Activated B cell treated with CpG ODN at 0.5 μM for 24 hours (primary cell): Measurements from ENCODE around the gene TTYH1. TPM values are rescaled to one million over a fixed set of nuclear protein-coding genes. Genes with fewer than 3 reads are reported as not detected.
"Not testable (repeated sequence)": the region's sequence is repeated elsewhere in the genome, so short reads cannot be mapped to it uniquely, and the experiment has no call there.

Experiments used
- ATAC-seq: fragments of 200-7000 bp; cut with Tn5 transposase; one replicate; pipeline ENCODE4 v1.10.0; 2021; ENCODE audit warnings: low read depth, mild to moderate bottlenecking, moderate library complexity
- CTCF ChIA-PET: fragments of 350-600 bp; sonication (Branson Sonifier 250); formaldehyde crosslinking; loops from one replicate; lab custom pipeline; 2021; ENCODE audit warnings: antibody characterized with exemption; lab: Charles Lee
- POLR2A ChIA-PET: fragments of 350-600 bp; sonication (Branson Sonifier 250); formaldehyde crosslinking; loops from one replicate; lab custom pipeline; 2021; ENCODE audit warnings: antibody characterized with exemption; lab: Charles Lee
- DNase-seq: peaks from one replicate; pipeline ENCODE4 v3.0.0; 2022
- H3K27ac Mint-ChIP-seq: one replicate; pipeline ENCODE4 v1.8.0; 2020; ENCODE audit warnings: mixed read lengths
- H3K27me3 Mint-ChIP-seq: one replicate; pipeline ENCODE4 v1.8.0; 2021; ENCODE audit warnings: mixed read lengths
- H3K36me3 Mint-ChIP-seq: one replicate; pipeline ENCODE4 v1.8.0; 2021; ENCODE audit warnings: low read depth, mixed read lengths
- H3K4me1 Mint-ChIP-seq: one replicate; pipeline ENCODE4 v1.8.0; 2021; ENCODE audit warnings: mixed read lengths
- H3K4me3 Mint-ChIP-seq: one replicate; pipeline ENCODE4 v1.8.0; 2020; ENCODE audit warnings: mild to moderate bottlenecking, mixed read lengths
- H3K9me3 Mint-ChIP-seq: one replicate; pipeline ENCODE4 v1.8.0; 2020; ENCODE audit warnings: mixed read lengths
- intact Hi-C: fragments of 100-400 bp; cut with micrococcal nuclease; formaldehyde crosslinking; loops from one replicate; pipeline ENCODE4 v1.15.1; 2024
- total RNA-seq: library from RNA; stranded (reverse); gene quantifications from 2 replicates; pipeline ENCODE4 v1.2.3, GENCODE V29; 2022
- TF ChIP-seq, protein P1 (sequence below): fragments of 200-600 bp; IDR thresholded peaks from one replicate; pipeline ENCODE4 v1.8.0; 2022; ENCODE audit warnings: antibody characterized with exemption, mild to moderate bottlenecking

Gene TTYH1
- total RNA-seq, 1 donor from 2014 or later, result not detected

DNA sequence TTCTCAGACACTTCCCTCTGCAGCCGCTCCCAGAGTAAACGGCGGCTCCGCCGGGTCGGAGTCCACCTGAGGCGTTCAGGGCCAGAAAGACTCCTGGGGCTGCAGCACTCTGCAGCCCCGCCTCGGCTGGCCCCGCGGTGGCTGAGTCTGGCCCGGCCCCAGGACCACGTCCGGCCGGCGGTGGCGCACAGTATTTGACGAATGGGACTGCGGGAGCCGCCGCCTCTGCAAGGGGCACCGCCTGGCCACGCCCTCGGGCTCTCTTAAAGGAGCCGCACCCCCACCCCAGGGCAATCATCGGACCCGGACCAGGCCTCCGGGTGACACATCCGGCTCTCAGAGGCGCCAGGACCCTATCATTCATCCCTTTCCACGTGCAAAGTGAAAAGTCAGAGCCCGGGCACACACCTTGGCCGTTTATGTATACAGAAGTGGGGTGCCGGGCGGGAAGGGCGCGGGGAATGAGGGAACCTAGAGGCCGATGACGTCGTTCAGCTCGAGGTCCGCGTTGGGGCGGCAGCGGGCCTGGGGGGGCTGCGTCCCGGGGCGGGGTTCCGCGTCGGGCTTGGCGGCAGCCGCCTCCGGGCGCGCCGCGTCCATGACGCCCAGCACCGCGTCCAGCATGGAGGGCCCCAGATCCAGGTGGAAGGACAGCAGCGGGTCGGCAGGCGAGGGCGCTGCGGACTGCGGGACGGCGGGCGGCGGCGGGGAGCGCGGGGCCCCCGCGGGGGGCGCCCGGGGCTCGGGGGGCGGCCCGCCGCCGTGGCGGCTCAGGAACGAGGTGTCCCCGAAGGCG, 49.6 kb downstream of the TTYH1 start:
- CTCF ChIA-PET, result no interaction called here
- TF ChIP-seq, protein P1, sequence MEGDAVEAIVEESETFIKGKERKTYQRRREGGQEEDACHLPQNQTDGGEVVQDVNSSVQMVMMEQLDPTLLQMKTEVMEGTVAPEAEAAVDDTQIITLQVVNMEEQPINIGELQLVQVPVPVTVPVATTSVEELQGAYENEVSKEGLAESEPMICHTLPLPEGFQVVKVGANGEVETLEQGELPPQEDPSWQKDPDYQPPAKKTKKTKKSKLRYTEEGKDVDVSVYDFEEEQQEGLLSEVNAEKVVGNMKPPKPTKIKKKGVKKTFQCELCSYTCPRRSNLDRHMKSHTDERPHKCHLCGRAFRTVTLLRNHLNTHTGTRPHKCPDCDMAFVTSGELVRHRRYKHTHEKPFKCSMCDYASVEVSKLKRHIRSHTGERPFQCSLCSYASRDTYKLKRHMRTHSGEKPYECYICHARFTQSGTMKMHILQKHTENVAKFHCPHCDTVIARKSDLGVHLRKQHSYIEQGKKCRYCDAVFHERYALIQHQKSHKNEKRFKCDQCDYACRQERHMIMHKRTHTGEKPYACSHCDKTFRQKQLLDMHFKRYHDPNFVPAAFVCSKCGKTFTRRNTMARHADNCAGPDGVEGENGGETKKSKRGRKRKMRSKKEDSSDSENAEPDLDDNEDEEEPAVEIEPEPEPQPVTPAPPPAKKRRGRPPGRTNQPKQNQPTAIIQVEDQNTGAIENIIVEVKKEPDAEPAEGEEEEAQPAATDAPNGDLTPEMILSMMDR, result no peak
- intact Hi-C loops, result loop anchor here (1.0 to 10.0 kb wide), 8 partner anchors 152 to 1180 kb away; partner anchors contain the start of genes CCDC106, PPP6R1, ZNF580 and ZNF581
- peak overlapping the region; percentile 82 for H3K4me3 Mint-ChIP-seq
- POLR2A ChIA-PET, result interaction anchor here (1.9 kb wide), 1 partner anchor 16 kb away, joined by 11 read pairs; the partner anchor contains the start of gene LENG8
- peaks cover 27% of the 10 kb centered on the region for H3K36me3 Mint-ChIP-seq
- peaks cover 4% of the 10 kb centered on the region for H3K27me3 Mint-ChIP-seq
- peaks cover 19% of the 10 kb centered on the region for H3K4me1 Mint-ChIP-seq
- ATAC-seq (peak; percentile 51), DNase-seq (peak; percentile 74)
- no peaks in the 10 kb centered on the region for H3K9me3 Mint-ChIP-seq
- peak overlapping the region; percentile 90 for H3K27ac Mint-ChIP-seq

DNA sequence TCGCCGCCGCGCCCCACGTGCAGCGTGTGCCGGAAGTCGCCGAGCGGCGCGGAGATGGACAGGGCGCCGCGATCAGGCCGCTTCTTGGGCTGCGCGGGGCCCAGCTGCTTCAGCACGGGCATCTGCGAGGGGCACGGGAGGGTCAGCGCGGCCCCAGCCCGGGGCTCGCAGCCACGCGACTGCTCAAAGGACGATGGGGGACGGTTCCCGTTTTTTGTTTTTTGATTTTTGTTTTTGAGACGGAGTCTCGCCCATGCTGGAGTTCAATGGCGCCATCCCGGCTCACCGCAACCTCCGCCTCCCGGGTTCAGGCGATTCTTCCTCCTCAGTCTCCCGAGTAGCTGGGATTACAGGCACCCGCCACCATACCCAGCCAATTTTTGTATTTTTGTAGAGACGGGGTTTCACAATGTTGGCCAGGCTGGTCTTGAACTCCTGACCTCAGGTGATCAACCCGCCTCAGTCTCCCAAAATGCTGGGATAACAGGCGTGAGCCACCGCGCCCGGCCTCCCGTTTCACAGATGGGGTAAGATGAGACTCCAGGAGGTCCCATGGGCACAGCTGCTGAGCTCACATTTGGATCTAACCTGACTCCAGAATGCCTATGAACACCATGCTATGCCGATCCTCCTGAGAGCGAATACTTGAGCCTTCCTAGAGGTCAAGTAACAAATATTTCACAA, 50.3 kb downstream of the TTYH1 start:
- ChIA-PET CTCF (no interaction called here), POLR2A (interaction anchor here (1.9 kb wide), 1 partner anchor 17 kb away, joined by 11 read pairs; the partner anchor contains the start of gene LENG8)
- no peak for ATAC-seq
- TF ChIP-seq, protein P1, result no peak
- DNase-seq, result no peak
- H3K9me3 Mint-ChIP-seq, result no peaks in the 10 kb centered on the region
- H3K4me1 Mint-ChIP-seq, result peaks cover 23% of the 10 kb centered on the region
- no peak overlapping the region for H3K27ac Mint-ChIP-seq
- intact Hi-C loops, result loop anchor here (2.0 to 10.0 kb wide), 2 partner anchors 1011 to 1179 kb away; partner anchors contain the start of genes CCDC106, ZNF580, ZNF581 and ZNF628
- H3K36me3 Mint-ChIP-seq, result peaks cover 24% of the 10 kb centered on the region
- peaks cover 12% of the 10 kb centered on the region for H3K27me3 Mint-ChIP-seq
- H3K4me3 Mint-ChIP-seq, result peak overlapping the region; percentile 57

DNA sequence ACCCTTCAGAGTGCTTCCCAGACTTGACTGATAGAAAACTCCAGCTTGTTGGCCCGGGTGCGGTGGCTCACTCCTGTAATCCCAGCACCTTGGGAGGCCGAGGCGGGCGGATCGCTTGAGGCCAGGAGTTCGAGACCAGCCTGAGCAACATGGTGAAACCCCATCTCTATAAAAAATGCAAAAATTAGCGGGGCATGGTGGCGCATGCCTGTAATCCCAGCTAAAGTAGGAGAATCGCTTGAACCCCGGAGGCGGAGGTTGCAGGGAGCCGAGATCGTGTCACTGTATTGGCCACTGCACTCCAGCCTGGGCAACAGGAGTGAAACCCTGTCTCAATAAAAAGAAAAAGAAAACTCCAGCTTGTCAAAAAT, 50.8 kb downstream of the TTYH1 start:
- ATAC-seq, DNase-seq, CTCF ChIA-PET, H3K9me3 Mint-ChIP-seq, H3K27ac Mint-ChIP-seq: not testable (repeated sequence)
- POLR2A ChIA-PET, result interaction anchor here (1.9 kb wide), 1 partner anchor 18 kb away, joined by 11 read pairs; the partner anchor contains the start of gene LENG8
- intact Hi-C loops, result loop anchor here (10.0 kb wide), 1 partner anchor 1179 kb away; the partner anchor contains the start of genes CCDC106, ZNF580 and ZNF581
- peaks cover 19% of the 10 kb centered on the region for H3K36me3 Mint-ChIP-seq
- peaks cover 27% of the 10 kb centered on the region for H3K4me1 Mint-ChIP-seq
- peak overlapping the region; percentile 20 for H3K4me3 Mint-ChIP-seq
- peaks cover 15% of the 10 kb centered on the region for H3K27me3 Mint-ChIP-seq

DNA sequence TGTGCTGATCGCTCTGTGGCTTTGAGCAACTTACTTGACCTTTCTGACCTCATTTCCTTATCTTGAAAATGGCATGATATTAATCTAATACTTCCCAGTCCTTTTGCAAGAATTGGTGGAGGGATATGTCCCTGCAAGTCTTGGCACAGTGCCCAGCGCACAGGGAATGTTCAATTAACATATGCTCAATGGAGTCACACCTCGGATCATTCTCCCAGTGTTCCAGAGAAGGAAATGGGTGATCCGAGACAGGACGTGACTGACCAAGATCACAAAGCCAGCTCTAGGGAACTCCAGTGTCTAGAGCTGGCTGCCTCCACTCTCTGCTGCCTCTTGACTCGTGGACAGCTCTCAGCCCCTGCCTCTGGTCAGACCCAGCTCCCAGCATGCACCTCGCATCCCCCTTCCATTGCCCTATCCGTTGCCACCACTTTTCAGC, 54.3 kb downstream of the TTYH1 start:
- Mint-ChIP-seq H3K36me3 (no peaks in the 10 kb centered on the region), H3K4me1 (peaks cover 19% of the 10 kb centered on the region), H3K4me3 (no peak overlapping the region), H3K27ac (no peak overlapping the region), H3K9me3 (no peaks in the 10 kb centered on the region), H3K27me3 (peaks cover 26% of the 10 kb centered on the region)
- POLR2A ChIA-PET, result no interaction called here
- intact Hi-C loops, result loop anchor here (10.0 kb wide), 1 partner anchor 1175 kb away; the partner anchor contains the start of genes CCDC106, ZNF580 and ZNF581
- DNase-seq, result no peak
- TF ChIP-seq, protein P1, result no peak
- no peak for ATAC-seq
- CTCF ChIA-PET, result interaction anchor here (1.0 kb wide), 1 partner anchor 12 kb away, joined by 4 read pairs; no protein-coding TSS in a partner anchor

DNA sequence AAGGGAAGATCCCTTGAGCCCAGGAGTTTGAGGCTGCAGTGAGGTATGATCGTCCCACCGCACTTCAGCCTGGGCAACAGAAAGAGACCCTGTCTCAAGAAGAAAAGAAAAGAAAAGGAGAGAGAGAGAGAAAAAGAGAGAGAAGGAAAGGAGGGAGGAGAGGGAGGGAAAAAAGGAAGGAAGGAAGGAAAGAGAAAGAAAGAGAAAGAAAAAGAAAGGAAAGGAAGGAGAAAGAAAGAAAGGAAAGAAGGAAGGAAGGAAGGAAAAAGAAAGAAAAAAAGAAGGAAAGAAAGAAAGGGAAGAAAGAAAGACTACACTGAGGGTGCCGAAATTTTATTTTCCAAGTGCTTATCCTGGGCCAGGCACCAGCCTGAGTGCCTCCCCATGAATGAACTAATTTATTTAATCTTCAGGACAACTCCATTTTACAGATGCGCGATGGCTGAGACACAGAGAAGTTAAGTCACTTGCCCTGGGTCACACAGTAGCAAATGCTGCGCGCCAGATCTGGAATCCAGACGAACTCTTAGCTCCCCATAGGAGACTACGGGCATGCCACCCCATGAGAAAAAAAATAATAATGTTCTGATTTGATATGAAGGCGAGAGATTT, 55.1 kb downstream of the TTYH1 start:
- Mint-ChIP-seq H3K27me3 (peaks cover 26% of the 10 kb centered on the region), H3K36me3 (no peaks in the 10 kb centered on the region), H3K4me1 (peaks cover 17% of the 10 kb centered on the region), H3K9me3 (no peaks in the 10 kb centered on the region), H3K4me3 (peak overlapping the region; percentile 0), H3K27ac (peak overlapping the region; percentile 20)
- ATAC-seq, result no peak
- ChIA-PET POLR2A (no interaction called here), CTCF (no interaction called here)
- intact Hi-C loops, result no loop called here
- no peak for DNase-seq
- TF ChIP-seq, protein P1, result no peak
